Body of pancreas (tissue), 4 donors: ENCODE results near the gene DOCK4. TPM values are rescaled to one million over a fixed set of nuclear protein-coding genes. Genes with fewer than 3 reads are reported as not detected.
A peak's percentile ranks its signal among the peaks of the same experiment; 100 is the strongest.

Experiments
- ATAC-seq: fragments of 150-250 bp; one replicate; pipeline ENCODE4 v1.9.1; 2016
- DNase-seq, 4 donors: peaks; one replicate each; pipeline ENCODE4 v3.0.0-alpha.2; 2019
- H3K27ac ChIP-seq, 4 donors: fragments of 200-600 bp; sonication (generic); 1 replicate in 3 of 4; 2 replicates in 1 of 4; pipeline versions ENCODE4 v1.5.1 to v1.6.1; 2016 to 2019; ENCODE audit warnings: mild to moderate bottlenecking in 1 of 4, mixed read lengths in 1 of 4, moderate library complexity in 1 of 4
- H3K27me3 ChIP-seq, 2 donors: fragments of 200-600 bp; sonication (generic); one replicate each; pipeline ENCODE4 v1.6.0; 2016; ENCODE audit warnings: mild to moderate bottlenecking in 1 of 2
- H3K36me3 ChIP-seq, 2 donors: fragments of 200-600 bp; sonication (generic); replicated peaks in 1 of 2; 2 replicates each; pipeline ENCODE4 v1.5.1; 2016; ENCODE audit warnings: low read depth in 2 of 2; ENCODE audit not compliant: insufficient read depth in 1 of 2
- H3K4me1 ChIP-seq: fragments of 200-600 bp; sonication (generic); one replicate; pipeline ENCODE4 v1.6.0; 2016
- H3K4me3 ChIP-seq, 2 donors: fragments of 200-600 bp; sonication (generic); 1 replicate in 1 of 2; 2 replicates in 1 of 2; pipeline ENCODE4 v1.5.1; 2016 to 2019
- H3K9me3 ChIP-seq, 3 donors: fragments of 200-600 bp; sonication (generic); 1 replicate in 2 of 3; 2 replicates in 1 of 3; pipeline ENCODE4 v1.5.1; 2016
- CTCF ChIP-seq, 7 experiments: fragments of 450-650 bp in 4 of 7; fragments of 200-600 bp in 3 of 7; sonication (generic) in 3 of 7; IDR thresholded peaks; one replicate each; pipeline ENCODE4 v1.5.1; 2016 to 2019; ENCODE audit warnings: antibody characterized with exemption in 7 of 7
- POLR2A ChIP-seq, 3 donors: fragments of 450-650 bp; IDR thresholded peaks; one replicate each; pipeline ENCODE4 v1.6.1; 2016; ENCODE audit warnings: antibody characterized with exemption in 3 of 3, mild to moderate bottlenecking in 2 of 3
- WGBS, 2 donors: methylation state at CpG; one replicate each; pipeline ENCODE4 v1.1.5; 2017; 5-methylcytosine and 5-hydroxymethylcytosine counted together
- intact Hi-C: fragments of 100-400 bp; cut with DNase I; formaldehyde crosslinking; loops from one replicate; pipeline ENCODE4 v1.15.1; 2023
- total RNA-seq, 2 donors: library from RNA; depleted of rRNA; stranded (reverse); fragments of >200 nt; gene quantifications; one replicate each; pipeline ENCODE4 v1.1.0, GENCODE V29; 2016

DOCK4 gene
- 10 to 100 TPM; 24.9 to 34.6 TPM for total RNA-seq

- no peaks in the 10 kb centered on the region for H3K27me3 ChIP-seq
- H3K4me3 ChIP-seq, result peak within 1 kb of the TSS; percentile 64 to 79
- no peaks in the 10 kb centered on the region for H3K36me3 ChIP-seq
- 0 to 2% methylated on average over 19 to 67 of the region's 67 CpGs for WGBS, 2 donors
- H3K27ac ChIP-seq, result peak within 1 kb of the TSS; percentile 82 to 96 (median 89)
- no peaks in the 10 kb centered on the region for H3K9me3 ChIP-seq
- TF ChIP-seq CTCF (IDR thresholded peaks at IDR 0.05) (peak in 2 of 7 experiments; percentile 2 to 6), POLR2A (IDR thresholded peaks at IDR 0.05) (peak; percentile 93 to 94 (median 93))
- DNase-seq (peak; percentile 98 to 100 (median 99)), ATAC-seq (peak; percentile 95)
- H3K4me1 ChIP-seq, result peaks cover 28% of the 10 kb centered on the region
- intact Hi-C loops, result no loop called here
Measured at GRCh38 chr7:112206238-112206990, at the start of gene DOCK4, which contains the start of gene ZNF277. DOCK4 (minus strand) TSS chr7:112206399; CDS start chr7:112206138, 261 bp downstream. ZNF277 (plus strand) TSS chr7:112206695; CDS start chr7:112206717, 22 bp downstream.

GRCh38 chr7:112255388-112255720, 49.2 kb upstream of the DOCK4 start:
- Histone ChIP-seq H3K4me3 (no peak overlapping the region), H3K27me3 (no peaks in the 10 kb centered on the region), H3K27ac (no peak overlapping the region), H3K9me3 (no peaks in the 10 kb centered on the region), H3K36me3 (no peaks in the 10 kb centered on the region), H3K4me1 (peaks cover 19% of the 10 kb centered on the region)
- intact Hi-C loops, result no loop called here
- ATAC-seq (no peak), DNase-seq (no peak)
- TF ChIP-seq CTCF (IDR thresholded peaks at IDR 0.05) (no peak), POLR2A (IDR thresholded peaks at IDR 0.05) (no peak)

GRCh38 chr7:112254709-112255387, 48.6 kb upstream of the DOCK4 start:
- Histone ChIP-seq H3K9me3 (no peaks in the 10 kb centered on the region), H3K27me3 (no peaks in the 10 kb centered on the region), H3K4me1 (peaks cover 19% of the 10 kb centered on the region), H3K36me3 (no peaks in the 10 kb centered on the region), H3K27ac (no peak overlapping the region), H3K4me3 (no peak overlapping the region)
- WGBS, 2 donors, result 85 to 92% methylated on average over 6 of the region's 6 CpGs
- no peak for DNase-seq
- intact Hi-C loops, result no loop called here
- ATAC-seq, result no peak
- TF ChIP-seq POLR2A (IDR thresholded peaks at IDR 0.05) (no peak), CTCF (IDR thresholded peaks at IDR 0.05) (no peak)

- no peak for DNase-seq
- Histone ChIP-seq H3K4me1 (peaks cover 19% of the 10 kb centered on the region), H3K27ac (no peak overlapping the region), H3K27me3 (no peaks in the 10 kb centered on the region), H3K36me3 (no peaks in the 10 kb centered on the region), H3K4me3 (no peak overlapping the region), H3K9me3 (no peaks in the 10 kb centered on the region)
- ATAC-seq, result no peak
- TF ChIP-seq CTCF (IDR thresholded peaks at IDR 0.05) (no peak), POLR2A (IDR thresholded peaks at IDR 0.05) (no peak)
- intact Hi-C loops, result no loop called here
- 23 to 25% methylated on average over 1 of the region's 1 CpG for WGBS, 2 donors
Measured at GRCh38 chr7:112254156-112254555, 48.0 kb upstream of the DOCK4 start.
